ENCODE results near the gene MUC20. TPM values are rescaled to one million over a fixed set of nuclear protein-coding genes. Genes with fewer than 3 reads are reported as not detected.

MUC20 gene
- total and polyA plus RNA-seq, 9 of the 15 experiments (the other 6 are each of a cell fraction or from before 2014, with no cell fraction given): 0.03 to 0.23 (median 0.15) TPM; not detected in 3

DNA sequence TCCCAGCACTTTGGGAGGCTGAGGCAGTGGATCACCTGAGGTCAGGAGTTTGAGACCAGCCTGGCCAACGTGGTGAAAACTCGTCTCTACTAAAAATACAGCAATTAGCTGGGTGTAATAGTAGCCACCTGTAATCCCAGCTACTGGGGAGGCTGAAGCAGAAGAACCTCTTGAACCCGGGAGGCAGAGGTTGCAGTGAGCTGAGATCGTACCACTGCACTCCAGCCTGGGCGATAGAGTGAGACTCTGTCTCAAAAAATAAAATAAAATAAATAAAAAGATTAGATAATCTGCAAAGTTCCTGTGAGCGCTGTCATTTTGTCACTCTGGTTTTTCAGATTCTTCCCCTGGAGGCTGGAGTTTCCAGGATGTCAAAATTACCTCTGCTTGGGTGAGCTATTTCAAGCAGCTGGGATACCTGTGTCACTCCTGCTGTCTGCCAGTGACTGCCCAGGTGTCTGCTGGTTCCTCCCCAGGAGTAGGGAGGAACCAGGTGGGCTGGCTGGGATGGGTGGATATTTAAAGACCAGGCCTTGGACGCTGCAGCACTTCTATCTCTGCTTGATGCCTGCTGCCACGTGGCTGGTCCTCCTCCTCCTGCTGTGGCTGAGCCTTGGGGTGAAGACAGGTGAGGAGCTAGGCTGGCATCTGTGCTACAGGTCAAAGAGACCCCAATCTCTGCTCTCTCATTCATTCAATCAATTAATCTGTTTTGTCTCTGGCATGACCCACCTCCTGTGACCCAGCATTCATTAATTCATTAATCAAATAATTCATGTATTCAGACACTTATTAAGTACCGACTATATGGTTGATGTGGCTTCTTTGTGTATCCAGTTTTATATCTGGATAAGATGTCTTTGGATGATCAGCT is 19.5 kb upstream of the MUC20 start:
- Histone ChIP-seq H3K9me1 (ENCODE audit: control insufficient read depth, insufficient read depth, low read length) (no peaks in the 10 kb centered on the region), H3K4me3 (no peak overlapping the region), H3K9me3 (replicated peaks; ENCODE audit: control insufficient read depth, insufficient read depth, low read depth, low read length) (no peaks in the 10 kb centered on the region), H3K27me3 (ENCODE audit: control insufficient read depth in 2 of 2, insufficient read depth in 2 of 2, low read length in 2 of 2) (no peaks in the 10 kb centered on the region), H3K36me3 (ENCODE audit: control insufficient read depth, insufficient read depth, low read length) (peaks cover 31% of the 10 kb centered on the region), H3K27ac (ENCODE audit: extremely low read depth, low read depth, low read length) (no peak overlapping the region), H3K9ac (ENCODE audit: insufficient read depth in 1 of 2, low read depth in 2 of 2, low read length in 2 of 2) (0 out of 4 replicates have a peak overlapping the region, but pooled peaks of 1 of the 2 experiments have one; percentile 1), H4K20me1 (replicated peaks; ENCODE audit: control insufficient read depth, insufficient read depth, low read length) (no peaks in the 10 kb centered on the region), H3K4me2 (ENCODE audit: insufficient read depth, low read length) (no peak overlapping the region), H3K4me1 (replicated peaks in 1 of 2; ENCODE audit: control insufficient read depth in 2 of 2, insufficient read depth in 2 of 2, low read length in 2 of 2) (peaks cover 10 to 16% of the 10 kb centered on the region in 2 experiments; a peak in 4 of 5 replicates), H3K79me2 (ENCODE audit: control insufficient read depth, insufficient read depth, low read length) (no peaks in the 10 kb centered on the region), H2AFZ (ENCODE audit: low read depth, low read length) (no peak overlapping the region)
- peak in 2 of 4 experiments; percentile 17 to 34 for DNase-seq (ENCODE audit: extremely low read depth in 1 of 4, low spot score in 3 of 4)
- 54% methylated on average over 9 of the region's 9 CpGs for WGBS (ENCODE audit: insufficient coverage, low coverage, missing lambda C conversion rate)
- in situ Hi-C loops (cut with MboI): loop anchor here (10.0 to 25.0 kb wide), 3 partner anchors 511 to 1954 kb away; partner anchors contain the start of genes RNF168, SLC51A, SMCO1 and ZDHHC19
- intact Hi-C loops (cut with micrococcal nuclease): loop anchor here (10.0 kb wide), 1 partner anchor 426 kb away; the partner anchor contains the start of gene XXYLT1
- POLR2A ChIA-PET: interaction anchor here (0.6 to 1.7 kb wide), 4 partner anchors 9 to 479 kb away, joined by 3 to 5 read pairs (median 4); no protein-coding TSS in a partner anchor
- no peak for FAIRE-seq
- BruUV-seq (replicated peaks): no TSS peak
- CTCF ChIA-PET (ENCODE audit: low intra/inter-chr PET ratio): no interaction called here
- ATAC-seq: no peak
- no peak for TF ChIP-seq ZNF274 (IDR thresholded peaks at IDR 0.05; ENCODE audit: borderline replicate concordance, low read depth, low read length)
- peak; percentile 56 for TF ChIP-seq SNRNP70 (optimal IDR thresholded peaks at IDR 0.05; ENCODE audit: low read depth, low read length)
- TF ChIP-seq POLR2AphosphoS2 (IDR thresholded peaks at IDR 0.05; ENCODE audit: low read length): peak; percentile 82; the same call in 1 of the 2 replicates
- TF ChIP-seq SUPT5H (IDR thresholded peaks at IDR 0.05): 0 out of 2 replicates have a peak, but pooled peaks have one; percentile 20
- no peak for TF ChIP-seq DPF2 (IDR thresholded peaks at IDR 0.05)
- no peak for TF ChIP-seq ZNF165 (CRISPR knock-in tag; IDR thresholded peaks at IDR 0.05; ENCODE audit: borderline replicate concordance)
- TF ChIP-seq, protein P1, sequence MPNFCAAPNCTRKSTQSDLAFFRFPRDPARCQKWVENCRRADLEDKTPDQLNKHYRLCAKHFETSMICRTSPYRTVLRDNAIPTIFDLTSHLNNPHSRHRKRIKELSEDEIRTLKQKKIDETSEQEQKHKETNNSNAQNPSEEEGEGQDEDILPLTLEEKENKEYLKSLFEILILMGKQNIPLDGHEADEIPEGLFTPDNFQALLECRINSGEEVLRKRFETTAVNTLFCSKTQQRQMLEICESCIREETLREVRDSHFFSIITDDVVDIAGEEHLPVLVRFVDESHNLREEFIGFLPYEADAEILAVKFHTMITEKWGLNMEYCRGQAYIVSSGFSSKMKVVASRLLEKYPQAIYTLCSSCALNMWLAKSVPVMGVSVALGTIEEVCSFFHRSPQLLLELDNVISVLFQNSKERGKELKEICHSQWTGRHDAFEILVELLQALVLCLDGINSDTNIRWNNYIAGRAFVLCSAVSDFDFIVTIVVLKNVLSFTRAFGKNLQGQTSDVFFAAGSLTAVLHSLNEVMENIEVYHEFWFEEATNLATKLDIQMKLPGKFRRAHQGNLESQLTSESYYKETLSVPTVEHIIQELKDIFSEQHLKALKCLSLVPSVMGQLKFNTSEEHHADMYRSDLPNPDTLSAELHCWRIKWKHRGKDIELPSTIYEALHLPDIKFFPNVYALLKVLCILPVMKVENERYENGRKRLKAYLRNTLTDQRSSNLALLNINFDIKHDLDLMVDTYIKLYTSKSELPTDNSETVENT (CRISPR knock-in tag; IDR thresholded peaks at IDR 0.05): 0 out of 2 replicates have a peak, but pooled peaks have one; percentile 24
- TF ChIP-seq ZFX (CRISPR knock-in tag; IDR thresholded peaks at IDR 0.05): no peak
- peak; percentile 41 for TF ChIP-seq KDM5B (IDR thresholded peaks at IDR 0.05; ENCODE audit: insufficient replicate concordance, low read depth, low read length)
- TF ChIP-seq NCOA6 (IDR thresholded peaks at IDR 0.05): no peak
- peak; percentile 29 for TF ChIP-seq POLR2G (IDR thresholded peaks at IDR 0.05; ENCODE audit: low read depth, low read length)
- peak; percentile 22; the same call in 1 of the 2 replicates for TF ChIP-seq POLR2A (conservative IDR thresholded peaks at IDR 0.05)
- no peak for TF ChIP-seq RBM17 (IDR thresholded peaks at IDR 0.05; ENCODE audit: borderline replicate concordance, low read depth, low read length)
- TF ChIP-seq CREB3L1 (IDR thresholded peaks at IDR 0.05; ENCODE audit: borderline replicate concordance, low read depth): no peak
- TF ChIP-seq ZNF586 (CRISPR knock-in tag; conservative IDR thresholded peaks at IDR 0.05): no peak
- TF ChIP-seq FOXM1 (IDR thresholded peaks at IDR 0.05; ENCODE audit: low read depth): no peak
- TF ChIP-seq FOXM1 (CRISPR knock-in tag; IDR thresholded peaks at IDR 0.05; ENCODE audit: low read depth): 0 out of 2 replicates have a peak, but pooled peaks have one; percentile 19
- peak; percentile 41; the same call in 1 of the 2 replicates for TF ChIP-seq PRMT5 (CRISPR knock-in tag; IDR thresholded peaks at IDR 0.05)
- 0 out of 2 replicates have a peak, but pooled peaks have one; percentile 16 for TF ChIP-seq ZNF696 (CRISPR knock-in tag; conservative IDR thresholded peaks at IDR 0.05)
